Activated CD8-positive, alpha-beta memory T cell treated with anti-CD3 and anti-CD28 coated beads, Interleukin-2, amount 10 ng/mL, durations not matched to agents 7 days and 5 days (primary cell): ENCODE measurements around the gene CAMK2A. TPM values are rescaled to one million over a fixed set of nuclear protein-coding genes. Genes with fewer than 3 reads are reported as not detected.
"Not testable (repeated sequence)": the region's sequence is repeated elsewhere in the genome, so short reads cannot be mapped to it uniquely, and the experiment has no call there.

Source experiments
- ATAC-seq: fragments of 150-1000 bp; cut with Tn5 transposase; one replicate; pipeline ENCODE4 v1.10.0; 2021; ENCODE audit warnings: moderate library complexity
- CTCF ChIA-PET: fragments of 350-600 bp; sonication (Branson Sonifier 250); formaldehyde crosslinking; loops from one replicate; lab custom pipeline; 2021; ENCODE audit warnings: antibody characterized with exemption; lab: Charles Lee
- DNase-seq: peaks from one replicate; pipeline ENCODE4 v3.0.0-alpha.2; 2020
- H3K27ac Mint-ChIP-seq: one replicate; pipeline ENCODE4 v1.8.0; 2021; ENCODE audit warnings: mild to moderate bottlenecking, mixed read lengths
- H3K27me3 Mint-ChIP-seq: one replicate; pipeline ENCODE4 v1.8.0; 2021; ENCODE audit warnings: mixed read lengths
- H3K36me3 Mint-ChIP-seq: one replicate; pipeline ENCODE4 v1.8.0; 2021; ENCODE audit warnings: mild to moderate bottlenecking, mixed read lengths
- H3K4me1 Mint-ChIP-seq: one replicate; pipeline ENCODE4 v1.8.0; 2021; ENCODE audit warnings: mixed read lengths
- H3K4me3 Mint-ChIP-seq: one replicate; pipeline ENCODE4 v1.8.0; 2021; ENCODE audit warnings: mild to moderate bottlenecking, moderate library complexity, mixed read lengths
- H3K9me3 Mint-ChIP-seq: one replicate; pipeline ENCODE4 v1.8.0; 2022; ENCODE audit warnings: low read depth, mixed read lengths
- total RNA-seq, 2 experiments: library from RNA; stranded (reverse); gene quantifications; one replicate each; pipeline ENCODE4 v1.2.3, GENCODE V29; 2021

Gene CAMK2A
- total RNA-seq, 2 experiments from 2014 or later = not detected

GRCh38 chr5:150258130-150258529 is 31.4 kb downstream of the CAMK2A start:
- Mint-ChIP-seq H3K27ac (no peak overlapping the region), H3K27me3 (peaks cover 2% of the 10 kb centered on the region), H3K4me3 (no peak overlapping the region), H3K9me3 (no peaks in the 10 kb centered on the region), H3K4me1 (no peaks in the 10 kb centered on the region), H3K36me3 (no peaks in the 10 kb centered on the region)
- no peak for DNase-seq
- ATAC-seq = peak; percentile 63
- CTCF ChIA-PET = interaction anchor here (1.3 kb wide), 1 partner anchor 26 kb away, joined by 4 read pairs; no protein-coding TSS in a partner anchor

- no peak overlapping the region for H3K27ac Mint-ChIP-seq
- CTCF ChIA-PET = no interaction called here
- no peak overlapping the region for H3K4me3 Mint-ChIP-seq
- H3K36me3 Mint-ChIP-seq = no peaks in the 10 kb centered on the region
- H3K4me1 Mint-ChIP-seq = no peaks in the 10 kb centered on the region
- DNase-seq (no peak), ATAC-seq (peak; percentile 15)
- H3K9me3 Mint-ChIP-seq = no peaks in the 10 kb centered on the region
- peaks cover 2% of the 10 kb centered on the region for H3K27me3 Mint-ChIP-seq
Observed at GRCh38 chr5:150257424-150257823, 32.1 kb downstream of the CAMK2A start.

GRCh38 chr5:150256410-150257064 is 33.0 kb downstream of the CAMK2A start:
- no peak for ATAC-seq
- no peak overlapping the region for H3K27ac Mint-ChIP-seq
- no peaks in the 10 kb centered on the region for H3K27me3 Mint-ChIP-seq
- no peak overlapping the region for H3K4me3 Mint-ChIP-seq
- no peaks in the 10 kb centered on the region for H3K4me1 Mint-ChIP-seq
- H3K36me3 Mint-ChIP-seq = no peaks in the 10 kb centered on the region
- CTCF ChIA-PET = no interaction called here
- no peaks in the 10 kb centered on the region for H3K9me3 Mint-ChIP-seq
- DNase-seq = no peak

- ATAC-seq = no peak
- H3K36me3 Mint-ChIP-seq = no peaks in the 10 kb centered on the region
- no peak overlapping the region for H3K27ac Mint-ChIP-seq
- no peak overlapping the region for H3K4me3 Mint-ChIP-seq
- no peaks in the 10 kb centered on the region for H3K27me3 Mint-ChIP-seq
- H3K9me3 Mint-ChIP-seq = no peaks in the 10 kb centered on the region
- H3K4me1 Mint-ChIP-seq = no peaks in the 10 kb centered on the region
- CTCF ChIA-PET = no interaction called here
- DNase-seq = no peak
Observed at GRCh38 chr5:150255659-150256409, 33.7 kb downstream of the CAMK2A start.

- no peaks in the 10 kb centered on the region for H3K9me3 Mint-ChIP-seq
- ATAC-seq (no peak), DNase-seq (no peak)
- no peaks in the 10 kb centered on the region for H3K36me3 Mint-ChIP-seq
- H3K4me3 Mint-ChIP-seq = no peak overlapping the region
- CTCF ChIA-PET = interaction anchor here (0.9 kb wide), 1 partner anchor 23 kb away, joined by 3 read pairs; no protein-coding TSS in a partner anchor
- no peak overlapping the region for H3K27ac Mint-ChIP-seq
- H3K4me1 Mint-ChIP-seq = no peaks in the 10 kb centered on the region
- no peaks in the 10 kb centered on the region for H3K27me3 Mint-ChIP-seq
Observed at GRCh38 chr5:150254774-150255173, 34.8 kb downstream of the CAMK2A start.

- Mint-ChIP-seq H3K4me3 (no peak overlapping the region), H3K27ac (no peak overlapping the region), H3K27me3 (no peaks in the 10 kb centered on the region), H3K36me3 (no peaks in the 10 kb centered on the region), H3K4me1 (no peaks in the 10 kb centered on the region), H3K9me3 (no peaks in the 10 kb centered on the region)
- DNase-seq = no peak
- CTCF ChIA-PET = interaction anchor here (0.9 kb wide), 1 partner anchor 23 kb away, joined by 3 read pairs; no protein-coding TSS in a partner anchor
- ATAC-seq = no peak
Observed at GRCh38 chr5:150254363-150254762, 35.2 kb downstream of the CAMK2A start.

GRCh38 chr5:150253416-150254208 is 36.0 kb downstream of the CAMK2A start:
- Mint-ChIP-seq H3K9me3 (no peaks in the 10 kb centered on the region), H3K4me3 (no peak overlapping the region), H3K27ac (no peak overlapping the region), H3K27me3 (no peaks in the 10 kb centered on the region), H3K4me1 (no peaks in the 10 kb centered on the region), H3K36me3 (no peaks in the 10 kb centered on the region)
- ATAC-seq (no peak), DNase-seq (no peak)
- CTCF ChIA-PET = no interaction called here

GRCh38 chr5:150252489-150252888 is 37.1 kb downstream of the CAMK2A start:
- CTCF ChIA-PET = no interaction called here
- no peaks in the 10 kb centered on the region for H3K36me3 Mint-ChIP-seq
- H3K4me3 Mint-ChIP-seq = no peak overlapping the region
- no peaks in the 10 kb centered on the region for H3K4me1 Mint-ChIP-seq
- no peaks in the 10 kb centered on the region for H3K9me3 Mint-ChIP-seq
- DNase-seq (no peak), ATAC-seq (no peak)
- H3K27me3 Mint-ChIP-seq = no peaks in the 10 kb centered on the region
- H3K27ac Mint-ChIP-seq = no peak overlapping the region

GRCh38 chr5:150251504-150251903 is 38.1 kb downstream of the CAMK2A start:
- Mint-ChIP-seq H3K4me3 (no peak overlapping the region), H3K27ac (no peak overlapping the region), H3K36me3 (no peaks in the 10 kb centered on the region), H3K9me3 (no peaks in the 10 kb centered on the region), H3K27me3 (no peaks in the 10 kb centered on the region), H3K4me1 (no peaks in the 10 kb centered on the region)
- CTCF ChIA-PET = interaction anchor here (0.9 to 1.0 kb wide), 2 partner anchors 43 to 98 kb away, joined by 3 read pairs; no protein-coding TSS in a partner anchor
- DNase-seq (no peak), ATAC-seq (no peak)

- CTCF ChIA-PET = no interaction called here
- Mint-ChIP-seq H3K27me3 (no peaks in the 10 kb centered on the region), H3K9me3 (no peaks in the 10 kb centered on the region), H3K4me3 (no peak overlapping the region), H3K4me1 (no peaks in the 10 kb centered on the region), H3K36me3 (no peaks in the 10 kb centered on the region), H3K27ac (no peak overlapping the region)
- DNase-seq = no peak
- no peak for ATAC-seq
Observed at GRCh38 chr5:150249744-150250143, 39.8 kb downstream of the CAMK2A start.

GRCh38 chr5:150248946-150249345 is 40.6 kb downstream of the CAMK2A start:
- Mint-ChIP-seq H3K36me3 (no peaks in the 10 kb centered on the region), H3K4me1 (no peaks in the 10 kb centered on the region), H3K4me3 (no peak overlapping the region), H3K27ac (no peak overlapping the region), H3K9me3 (no peaks in the 10 kb centered on the region), H3K27me3 (peaks cover 4% of the 10 kb centered on the region)
- DNase-seq = no peak
- CTCF ChIA-PET = no interaction called here
- ATAC-seq = no peak

GRCh38 chr5:150248493-150248892 is 41.1 kb downstream of the CAMK2A start:
- H3K9me3 Mint-ChIP-seq, H3K4me3 Mint-ChIP-seq, ATAC-seq, H3K27me3 Mint-ChIP-seq, H3K4me1 Mint-ChIP-seq, DNase-seq, H3K27ac Mint-ChIP-seq, H3K36me3 Mint-ChIP-seq, CTCF ChIA-PET: not testable (repeated sequence)

- no peaks in the 10 kb centered on the region for H3K9me3 Mint-ChIP-seq
- H3K4me3 Mint-ChIP-seq = no peak overlapping the region
- no peak for ATAC-seq
- DNase-seq = no peak
- H3K4me1 Mint-ChIP-seq = no peaks in the 10 kb centered on the region
- CTCF ChIA-PET = no interaction called here
- no peaks in the 10 kb centered on the region for H3K36me3 Mint-ChIP-seq
- peaks cover 4% of the 10 kb centered on the region for H3K27me3 Mint-ChIP-seq
- no peak overlapping the region for H3K27ac Mint-ChIP-seq
Observed at GRCh38 chr5:150247726-150248125, 41.8 kb downstream of the CAMK2A start.
